Ascending aorta (tissue), 2 donors: Measurements from ENCODE around the gene LTBR. TPM values are rescaled to one million over a fixed set of nuclear protein-coding genes. Genes with fewer than 3 reads are reported as not detected.

ENCODE experiments used
- DNase-seq, 2 donors: peaks; one replicate each; pipeline ENCODE4 v3.0.0-alpha.2; 2019; ENCODE audit warnings: low spot score in 2 of 2
- H3K27ac ChIP-seq, 2 donors: fragments of 200-600 bp; sonication (generic); one replicate each; pipeline ENCODE4 v1.5.1; 2016 to 2017; ENCODE audit warnings: mild to moderate bottlenecking in 1 of 2
- H3K27me3 ChIP-seq: fragments of 200-600 bp; sonication (generic); one replicate; pipeline ENCODE4 v1.5.1; 2017
- H3K36me3 ChIP-seq, 2 donors: fragments of 200-600 bp; sonication (generic); one replicate each; pipeline ENCODE4 v1.5.1; 2016
- H3K4me1 ChIP-seq, 2 donors: fragments of 200-600 bp; sonication (generic); one replicate each; pipeline ENCODE4 v1.5.1; 2016 to 2017; ENCODE audit warnings: mild to moderate bottlenecking in 1 of 2
- H3K4me3 ChIP-seq, 2 donors: fragments of 200-600 bp; sonication (generic); one replicate each; pipeline ENCODE4 v1.5.1; 2016 to 2017; ENCODE audit warnings: mild to moderate bottlenecking in 1 of 2
- H3K9me3 ChIP-seq, 2 donors: fragments of 200-600 bp; sonication (generic); one replicate each; pipeline ENCODE4 v1.5.1; 2016
- intact Hi-C: fragments of 100-400 bp; cut with DNase I; formaldehyde crosslinking; loops from one replicate; pipeline ENCODE4 v1.15.1; 2023
- total RNA-seq: library from RNA; depleted of rRNA; stranded (reverse); fragments of >200 nt; gene quantifications from one replicate; pipeline ENCODE4 v1.1.0, GENCODE V29; 2016
- TF ChIP-seq, protein P1 (sequence below), 3 experiments: fragments of 200-600 bp in 2 of 3; fragments of 450-650 bp in 1 of 3; sonication (generic) in 2 of 3; IDR thresholded peaks; one replicate each; pipeline ENCODE4 v1.5.1; 2016 to 2019; ENCODE audit warnings: antibody characterized with exemption in 3 of 3, mild to moderate bottlenecking in 1 of 3, moderate library complexity in 1 of 3

LTBR gene
- total RNA-seq, 1 donor from 2014 or later = 284 TPM

DNA sequence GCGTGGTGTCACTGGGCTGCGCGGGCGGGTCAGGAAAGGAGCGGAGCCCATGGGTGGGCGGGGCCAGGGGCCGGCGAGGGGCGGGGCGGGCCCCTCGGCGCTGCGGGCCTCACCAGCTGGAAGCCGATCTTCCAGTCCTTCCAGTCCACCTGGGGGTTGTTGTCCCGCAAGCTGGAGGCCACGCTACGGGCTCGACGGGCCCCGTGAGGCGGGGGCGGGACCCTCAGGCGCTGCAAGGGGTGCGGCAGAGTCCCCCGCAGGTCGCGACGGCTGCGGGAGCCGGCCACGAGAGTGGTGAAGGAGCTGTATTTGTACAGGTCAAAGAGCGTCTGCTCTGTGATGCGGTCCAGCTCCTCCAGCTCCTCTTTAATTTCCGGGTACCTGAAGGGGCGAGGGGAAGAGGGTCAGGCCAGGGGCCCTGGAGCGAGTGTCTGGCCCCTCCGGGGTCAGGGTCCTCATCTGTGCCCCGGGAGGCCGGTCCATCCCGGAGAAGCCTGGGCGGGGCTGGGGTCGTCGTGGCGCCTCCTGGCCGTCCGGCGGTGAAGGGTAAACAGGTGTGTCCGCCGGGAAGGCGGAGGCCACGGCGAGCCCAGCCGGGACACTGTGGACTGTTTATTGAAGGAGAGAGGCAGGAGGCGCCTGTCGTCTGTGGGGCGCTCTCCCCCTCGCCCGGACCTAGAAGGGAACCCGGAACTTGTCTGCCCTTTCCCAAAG lies 20.5 kb upstream of the LTBR start:
- intact Hi-C loops = no loop called here
- Histone ChIP-seq H3K4me3 (peak overlapping the region; percentile 59 to 65), H3K27ac (peak overlapping the region; percentile 55 to 74), H3K4me1 (peaks cover 0 to 5% of the 10 kb centered on the region in 2 donors), H3K9me3 (no peaks in the 10 kb centered on the region), H3K36me3 (no peaks in the 10 kb centered on the region), H3K27me3 (no peaks in the 10 kb centered on the region)
- TF ChIP-seq, protein P1, sequence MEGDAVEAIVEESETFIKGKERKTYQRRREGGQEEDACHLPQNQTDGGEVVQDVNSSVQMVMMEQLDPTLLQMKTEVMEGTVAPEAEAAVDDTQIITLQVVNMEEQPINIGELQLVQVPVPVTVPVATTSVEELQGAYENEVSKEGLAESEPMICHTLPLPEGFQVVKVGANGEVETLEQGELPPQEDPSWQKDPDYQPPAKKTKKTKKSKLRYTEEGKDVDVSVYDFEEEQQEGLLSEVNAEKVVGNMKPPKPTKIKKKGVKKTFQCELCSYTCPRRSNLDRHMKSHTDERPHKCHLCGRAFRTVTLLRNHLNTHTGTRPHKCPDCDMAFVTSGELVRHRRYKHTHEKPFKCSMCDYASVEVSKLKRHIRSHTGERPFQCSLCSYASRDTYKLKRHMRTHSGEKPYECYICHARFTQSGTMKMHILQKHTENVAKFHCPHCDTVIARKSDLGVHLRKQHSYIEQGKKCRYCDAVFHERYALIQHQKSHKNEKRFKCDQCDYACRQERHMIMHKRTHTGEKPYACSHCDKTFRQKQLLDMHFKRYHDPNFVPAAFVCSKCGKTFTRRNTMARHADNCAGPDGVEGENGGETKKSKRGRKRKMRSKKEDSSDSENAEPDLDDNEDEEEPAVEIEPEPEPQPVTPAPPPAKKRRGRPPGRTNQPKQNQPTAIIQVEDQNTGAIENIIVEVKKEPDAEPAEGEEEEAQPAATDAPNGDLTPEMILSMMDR (IDR thresholded peaks at IDR 0.05) = no peak
- DNase-seq = peak in 1 of 2 donors; percentile 81

DNA sequence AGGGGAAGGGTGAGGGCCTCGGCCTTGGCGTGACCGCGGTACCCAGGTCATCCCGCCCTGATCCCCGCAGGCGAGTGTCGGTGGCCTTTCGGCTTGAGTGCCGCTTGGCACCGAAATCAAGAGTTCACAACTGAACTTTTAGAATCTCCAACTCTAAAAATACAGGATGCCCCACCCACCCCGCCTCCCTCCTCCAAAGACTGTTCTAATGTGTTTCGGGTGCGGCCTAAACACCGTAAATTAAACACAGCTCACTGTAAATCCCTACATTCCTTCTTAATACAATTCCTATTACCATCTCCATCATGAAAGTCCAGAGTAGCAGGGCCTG lies 20.0 kb upstream of the LTBR start:
- H3K27ac ChIP-seq = peak overlapping the region; percentile 55 to 74
- H3K4me3 ChIP-seq = peak overlapping the region; percentile 59 to 65
- H3K9me3 ChIP-seq = no peaks in the 10 kb centered on the region
- no peaks in the 10 kb centered on the region for H3K36me3 ChIP-seq
- H3K4me1 ChIP-seq = peaks cover 0 to 5% of the 10 kb centered on the region in 2 donors
- DNase-seq = no peak
- TF ChIP-seq, protein P1 (IDR thresholded peaks at IDR 0.05) = no peak
- H3K27me3 ChIP-seq = no peaks in the 10 kb centered on the region
- intact Hi-C loops = no loop called here

DNA sequence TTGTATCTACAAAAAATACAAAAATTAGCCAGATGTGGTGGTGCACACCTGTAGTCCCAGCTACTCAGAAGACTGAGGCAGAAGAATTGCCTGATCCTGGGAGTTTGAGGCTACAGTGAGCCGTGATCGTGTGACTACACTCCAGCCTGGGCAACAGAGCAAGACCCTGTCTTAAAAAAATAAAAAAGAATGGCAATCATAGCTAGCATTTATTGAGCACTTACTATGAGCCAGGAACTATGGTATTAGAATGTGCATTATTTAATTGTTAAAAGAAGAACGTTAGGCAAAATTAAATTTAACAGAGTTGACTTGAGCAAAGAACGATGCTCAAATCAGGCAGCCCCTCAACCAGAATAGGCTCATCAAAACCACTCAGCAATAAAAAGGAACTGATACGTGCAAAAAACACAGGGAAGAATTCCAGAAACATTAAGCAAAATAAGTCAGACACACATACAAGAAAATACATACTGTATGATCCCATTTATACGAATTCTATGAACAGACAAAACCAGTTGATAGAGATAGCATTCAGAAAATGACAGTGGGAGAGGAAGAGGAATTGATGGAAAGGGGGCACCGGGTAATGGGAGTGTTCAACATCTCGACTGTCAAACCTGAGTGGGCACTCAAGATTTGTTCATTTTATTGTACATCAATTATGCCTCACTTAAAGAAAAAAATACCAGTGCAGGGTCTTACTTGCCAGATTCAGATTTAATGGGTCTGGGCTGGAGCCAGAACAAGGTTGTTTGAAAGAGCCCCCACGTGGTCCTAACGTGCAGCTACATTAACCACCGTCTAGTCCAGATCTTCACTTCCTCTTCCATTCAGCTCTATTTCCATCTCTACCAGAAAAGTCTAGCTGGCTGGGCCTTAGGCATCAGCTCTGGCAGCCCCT lies 16.6 kb upstream of the LTBR start:
- intact Hi-C loops = no loop called here
- H3K27me3 ChIP-seq = no peaks in the 10 kb centered on the region
- H3K36me3 ChIP-seq = no peaks in the 10 kb centered on the region
- H3K4me1 ChIP-seq = peaks cover 0 to 6% of the 10 kb centered on the region in 2 donors
- peak overlapping the region in 1 of 2 donors; percentile 12 for H3K27ac ChIP-seq
- no peak for DNase-seq
- H3K4me3 ChIP-seq = no peak overlapping the region
- TF ChIP-seq, protein P1 (IDR thresholded peaks at IDR 0.05) = peak in 1 of 3 experiments; percentile 12
- no peaks in the 10 kb centered on the region for H3K9me3 ChIP-seq

DNA sequence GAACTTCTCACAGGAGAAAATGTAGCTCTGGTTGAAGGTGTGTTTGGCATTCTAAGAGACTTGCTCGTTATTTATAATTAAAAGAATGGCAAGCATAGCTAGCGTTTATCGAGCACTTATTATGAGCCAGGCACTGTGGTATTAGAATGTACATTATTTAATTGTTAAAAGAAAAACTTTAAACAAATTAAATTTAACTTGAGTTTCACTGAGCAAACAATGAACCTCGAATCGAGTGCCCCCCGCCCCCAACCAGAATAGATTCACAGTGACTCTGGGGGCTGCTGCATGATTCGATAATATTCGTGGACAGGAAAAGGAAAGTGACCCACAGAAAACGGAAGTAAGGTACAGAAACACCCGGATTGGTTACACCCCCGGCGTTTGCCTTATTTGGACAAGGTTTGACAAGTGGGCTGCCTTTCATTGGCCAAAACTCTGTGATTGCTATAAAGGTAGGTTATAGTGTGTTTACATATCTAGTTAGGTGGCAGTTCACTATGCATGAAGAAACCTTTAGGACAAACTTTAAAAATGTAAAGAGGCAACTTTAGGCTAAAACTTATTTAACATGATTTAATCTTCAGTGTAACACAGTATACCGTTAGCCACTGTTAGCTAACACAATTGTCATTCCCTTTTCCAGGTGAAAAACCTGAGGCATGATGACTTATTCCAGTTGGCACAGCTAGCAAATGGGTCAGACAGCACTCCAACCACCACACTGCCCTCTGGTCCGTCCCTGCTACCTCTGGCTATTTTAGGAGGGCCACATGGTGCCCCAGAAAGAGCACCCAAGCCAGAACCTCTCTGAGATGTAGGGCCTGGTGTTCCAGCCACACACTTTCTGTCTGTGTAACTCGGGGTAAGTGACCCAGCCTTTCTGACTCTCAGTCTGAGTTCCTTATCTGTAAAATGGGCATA lies 15.7 kb upstream of the LTBR start:
- no peak for DNase-seq
- H3K27ac ChIP-seq = peak overlapping the region in 1 of 2 donors; percentile 12
- TF ChIP-seq, protein P1 (IDR thresholded peaks at IDR 0.05) = no peak

DNA sequence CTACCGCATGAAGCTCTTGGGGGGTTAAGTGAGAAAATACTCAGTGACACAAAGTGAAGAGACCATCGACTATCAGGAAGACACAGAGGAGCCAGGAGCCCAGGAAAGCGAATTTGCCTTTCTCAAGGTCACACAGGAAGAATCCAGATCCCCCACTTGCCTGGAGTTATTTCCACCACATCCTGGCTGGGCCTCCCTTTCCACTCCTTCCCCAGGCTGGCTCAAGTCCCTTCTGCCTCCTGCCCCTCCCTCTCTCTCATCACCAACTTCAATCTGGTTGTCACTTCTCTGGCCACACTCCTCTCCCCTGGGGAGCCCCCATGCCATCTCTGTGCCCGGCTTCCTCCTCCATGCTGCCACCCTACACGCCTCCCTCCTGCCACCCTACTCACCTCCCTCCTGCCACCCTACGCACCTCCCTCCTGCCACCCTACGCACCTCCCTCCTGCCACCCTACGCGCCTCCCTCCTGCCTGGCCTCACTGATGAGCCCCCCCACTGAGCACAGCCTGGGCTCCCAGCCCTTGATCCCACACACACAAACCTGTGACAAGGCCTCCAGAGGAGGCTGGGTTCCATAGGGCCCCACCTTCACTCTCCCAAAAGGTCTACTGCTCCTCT lies 14.9 kb upstream of the LTBR start:
- TF ChIP-seq, protein P1 (IDR thresholded peaks at IDR 0.05) = no peak
- Histone ChIP-seq H3K9me3 (no peaks in the 10 kb centered on the region), H3K4me1 (peaks cover 0 to 4% of the 10 kb centered on the region in 2 donors), H3K36me3 (no peaks in the 10 kb centered on the region), H3K27ac (no peak overlapping the region), H3K27me3 (no peaks in the 10 kb centered on the region), H3K4me3 (no peak overlapping the region)
- intact Hi-C loops = no loop called here
- DNase-seq = no peak

More for the DNA sequence above, 15.7 kb upstream of the LTBR start:
- Histone ChIP-seq H3K27me3 (no peaks in the 10 kb centered on the region), H3K4me3 (no peak overlapping the region), H3K36me3 (no peaks in the 10 kb centered on the region), H3K4me1 (peaks cover 0 to 9% of the 10 kb centered on the region in 2 donors), H3K9me3 (no peaks in the 10 kb centered on the region)
- intact Hi-C loops = no loop called here
